Measurements from ENCODE around the gene CTSZ.
A peak's percentile ranks its signal among the peaks of the same experiment; 100 is the strongest.

The CTSZ gene

DNA sequence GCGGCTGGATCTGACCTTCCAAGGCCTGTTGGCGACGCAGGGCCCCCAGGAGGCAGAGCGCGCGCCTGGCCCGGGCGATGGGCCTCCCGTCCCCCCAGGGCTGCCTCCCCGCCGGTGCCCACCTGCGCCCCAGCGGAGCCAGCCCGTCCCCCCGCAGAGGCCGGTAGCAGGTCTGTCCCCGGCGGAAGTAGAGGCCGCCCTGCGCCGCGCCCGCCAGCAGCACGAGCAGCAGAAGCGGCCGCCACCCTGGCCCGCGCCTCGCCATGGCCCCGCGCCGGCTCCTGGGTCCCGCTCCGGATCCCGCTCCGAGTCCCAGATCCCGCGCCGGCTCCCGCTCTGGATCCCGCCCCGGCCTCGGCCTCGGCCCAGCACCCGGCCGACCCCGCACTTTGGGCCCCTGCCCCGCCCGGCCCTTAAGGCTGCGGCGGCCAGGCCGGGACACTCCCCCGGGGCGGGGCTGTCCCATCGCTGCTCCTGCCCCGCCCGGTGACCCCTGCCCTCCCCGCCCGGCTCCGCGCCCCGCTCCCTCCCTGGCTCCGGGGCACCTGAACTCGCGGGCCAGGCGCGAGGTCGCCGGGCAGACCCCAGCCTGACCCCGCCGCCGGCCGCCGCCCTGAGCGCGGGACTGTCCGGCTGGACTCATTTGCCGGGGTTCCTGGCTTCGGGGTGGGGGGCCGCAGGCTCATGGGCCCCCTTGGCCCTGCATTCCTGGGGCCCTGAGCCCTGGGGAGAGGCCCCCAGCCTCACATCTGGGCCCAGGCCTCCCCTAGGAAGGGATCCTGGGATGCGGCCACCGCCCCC is at the start of gene CTSZ:
TSS of gene CTSZ (minus strand) at position 391 of the 801 bp plus-strand sequence. CDS start at position 265, 126 bp downstream.
- TF ChIP-seq, protein P1, sequence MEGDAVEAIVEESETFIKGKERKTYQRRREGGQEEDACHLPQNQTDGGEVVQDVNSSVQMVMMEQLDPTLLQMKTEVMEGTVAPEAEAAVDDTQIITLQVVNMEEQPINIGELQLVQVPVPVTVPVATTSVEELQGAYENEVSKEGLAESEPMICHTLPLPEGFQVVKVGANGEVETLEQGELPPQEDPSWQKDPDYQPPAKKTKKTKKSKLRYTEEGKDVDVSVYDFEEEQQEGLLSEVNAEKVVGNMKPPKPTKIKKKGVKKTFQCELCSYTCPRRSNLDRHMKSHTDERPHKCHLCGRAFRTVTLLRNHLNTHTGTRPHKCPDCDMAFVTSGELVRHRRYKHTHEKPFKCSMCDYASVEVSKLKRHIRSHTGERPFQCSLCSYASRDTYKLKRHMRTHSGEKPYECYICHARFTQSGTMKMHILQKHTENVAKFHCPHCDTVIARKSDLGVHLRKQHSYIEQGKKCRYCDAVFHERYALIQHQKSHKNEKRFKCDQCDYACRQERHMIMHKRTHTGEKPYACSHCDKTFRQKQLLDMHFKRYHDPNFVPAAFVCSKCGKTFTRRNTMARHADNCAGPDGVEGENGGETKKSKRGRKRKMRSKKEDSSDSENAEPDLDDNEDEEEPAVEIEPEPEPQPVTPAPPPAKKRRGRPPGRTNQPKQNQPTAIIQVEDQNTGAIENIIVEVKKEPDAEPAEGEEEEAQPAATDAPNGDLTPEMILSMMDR (IDR thresholded peaks at IDR 0.05; ENCODE audit: low read length, missing control alignments): no peak
- peak within 1 kb of the TSS; percentile 65 for H3K4me3 ChIP-seq (replicated peaks; ENCODE audit: low read depth, low read length)
- DNase-seq (ENCODE audit: low read depth): peak; percentile 33

DNA sequence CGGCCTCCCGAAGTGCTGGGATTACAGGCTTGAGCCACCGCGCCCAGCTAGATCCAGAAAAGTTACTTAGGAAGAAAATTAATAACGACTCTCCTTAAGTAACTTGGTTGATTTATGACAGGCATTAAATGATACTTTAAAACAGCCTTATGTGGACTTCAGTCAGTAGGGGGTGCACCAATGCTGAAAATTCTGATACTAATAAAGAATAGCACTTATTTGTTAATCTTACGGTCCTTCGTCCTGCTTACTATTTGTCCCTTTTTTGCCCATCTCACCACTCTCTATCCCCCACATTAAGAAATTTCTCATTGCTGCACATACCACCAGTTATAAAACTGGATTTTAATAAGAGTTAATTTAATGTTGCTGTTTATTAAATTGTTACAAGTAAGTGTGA is 48.2 kb upstream of the CTSZ start:
- peak; percentile 47 for DNase-seq (ENCODE audit: low read depth)
- TF ChIP-seq, protein P1 (IDR thresholded peaks at IDR 0.05; ENCODE audit: low read length, missing control alignments): peak; percentile 48
- H3K4me3 ChIP-seq (replicated peaks; ENCODE audit: low read depth, low read length): no peak overlapping the region

DNA sequence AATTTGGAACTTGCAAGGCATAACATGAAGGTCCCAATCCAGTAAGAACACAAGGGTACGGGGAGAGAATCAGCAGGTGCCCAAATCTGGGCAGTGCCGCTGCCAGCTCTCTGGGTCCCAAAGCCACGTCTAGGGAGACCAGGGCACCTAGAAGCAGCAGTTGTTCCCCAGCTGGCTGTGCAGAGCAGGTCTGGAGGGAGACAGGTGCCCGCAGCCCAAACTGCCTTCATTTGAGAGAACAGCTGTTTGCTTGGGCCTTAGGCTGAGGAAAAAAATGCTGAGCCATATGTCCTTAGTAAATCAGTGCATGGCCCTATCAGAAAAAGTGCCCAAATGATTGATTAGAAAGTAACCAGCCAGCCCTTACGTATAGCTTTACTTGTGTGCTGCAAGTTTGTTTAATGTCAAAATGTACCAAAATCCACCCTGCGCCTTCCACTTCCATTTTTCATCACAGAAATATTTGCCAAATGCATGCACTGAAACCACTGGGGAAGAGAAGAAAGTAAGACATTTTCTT is 44.7 kb upstream of the CTSZ start:
- TF ChIP-seq, protein P1 (IDR thresholded peaks at IDR 0.05; ENCODE audit: low read length, missing control alignments): no peak
- no peak overlapping the region for H3K4me3 ChIP-seq (replicated peaks; ENCODE audit: low read depth, low read length)
- no peak for DNase-seq (ENCODE audit: low read depth)

DNA sequence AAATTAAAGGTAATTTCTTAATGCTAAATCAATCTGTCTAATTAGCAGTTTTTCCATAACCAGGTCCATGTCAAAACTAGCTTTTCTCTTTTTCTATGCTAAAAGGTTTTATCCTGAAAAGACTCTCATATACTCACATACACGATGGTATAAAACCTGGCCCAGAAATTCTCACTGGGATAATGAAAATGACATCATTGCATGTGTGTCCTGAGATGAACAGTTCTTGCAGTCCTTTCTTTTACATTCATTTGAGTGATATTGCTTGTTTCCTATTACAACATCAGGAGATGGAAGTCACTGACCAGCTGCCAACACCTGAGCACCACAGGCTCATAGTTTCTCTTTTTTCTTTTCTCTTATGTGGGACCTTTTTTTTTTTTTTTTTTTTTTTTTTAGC is 43.4 kb upstream of the CTSZ start:
- TF ChIP-seq, protein P1 (IDR thresholded peaks at IDR 0.05; ENCODE audit: low read length, missing control alignments): no peak
- DNase-seq (ENCODE audit: low read depth): no peak
- no peak overlapping the region for H3K4me3 ChIP-seq (replicated peaks; ENCODE audit: low read depth, low read length)

DNA sequence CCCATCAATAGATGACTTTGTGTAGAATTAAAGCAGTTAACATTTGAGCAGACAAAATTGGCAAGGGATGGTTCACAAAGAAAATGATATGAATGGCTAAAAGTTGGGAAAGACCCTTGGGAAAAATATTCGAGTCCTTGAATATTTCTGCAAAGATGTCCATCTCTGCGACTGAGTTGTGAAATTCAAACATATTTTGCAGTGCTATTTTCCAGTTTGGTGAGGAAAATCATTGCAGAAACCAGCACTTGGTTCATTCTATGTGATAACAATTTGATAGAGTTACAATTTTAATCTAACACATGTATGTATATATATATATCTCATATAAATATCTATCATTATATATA is 41.6 kb upstream of the CTSZ start:
- TF ChIP-seq, protein P1 (IDR thresholded peaks at IDR 0.05; ENCODE audit: low read length, missing control alignments): no peak
- H3K4me3 ChIP-seq (replicated peaks; ENCODE audit: low read depth, low read length): no peak overlapping the region
- DNase-seq (ENCODE audit: low read depth): no peak

DNA sequence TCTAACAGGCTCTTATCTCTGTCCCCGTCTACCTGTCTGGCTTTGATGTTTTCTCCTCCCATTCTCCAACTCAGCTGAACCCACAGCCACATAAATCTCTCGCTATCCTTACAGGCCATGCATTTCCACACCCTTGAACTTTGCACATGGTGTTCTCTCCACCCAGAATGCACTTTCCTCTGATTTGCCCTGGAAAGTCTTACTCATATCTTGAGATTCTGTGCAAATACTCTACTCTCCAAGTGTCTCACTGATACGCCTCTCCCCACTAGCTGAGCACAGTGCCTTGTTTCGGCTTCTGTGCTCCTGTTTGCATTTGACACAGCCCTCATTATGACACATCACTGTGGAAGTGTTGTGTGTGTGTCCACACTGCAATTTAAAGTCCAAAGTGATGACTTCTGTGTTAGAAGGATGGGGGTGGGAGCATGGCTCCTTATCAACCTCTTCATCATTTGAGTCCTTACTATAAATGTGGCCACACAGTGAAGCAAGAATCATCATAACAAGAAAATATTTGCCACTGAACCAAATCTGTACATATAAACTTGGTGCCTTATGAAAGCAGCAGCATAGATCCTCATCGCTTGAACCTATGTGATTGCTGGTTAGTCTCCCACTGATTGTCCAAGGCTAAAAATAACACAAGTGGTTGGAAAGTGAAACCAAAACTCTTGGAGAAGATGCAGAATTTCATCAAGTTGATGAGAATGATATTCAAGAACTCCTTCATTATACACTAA is 41.1 kb upstream of the CTSZ start:
- TF ChIP-seq, protein P1 (IDR thresholded peaks at IDR 0.05; ENCODE audit: low read length, missing control alignments): no peak

More for the DNA sequence above, 41.1 kb upstream of the CTSZ start:
- no peak for DNase-seq (ENCODE audit: low read depth)
- no peak overlapping the region for H3K4me3 ChIP-seq (replicated peaks; ENCODE audit: low read depth, low read length)

Data from fibroblast of pulmonary artery (primary cell).